Retina (tissue), 1 donor: ENCODE results near the gene PAK1IP1.
"Not testable (repeated sequence)": the region's sequence is repeated elsewhere in the genome, so short reads cannot be mapped to it uniquely, and the experiment has no call there.

Experiments
- DNase-seq: peaks from one replicate; pipeline ENCODE4 v3.0.0-alpha.2; 2016

PAK1IP1 gene, protein sequence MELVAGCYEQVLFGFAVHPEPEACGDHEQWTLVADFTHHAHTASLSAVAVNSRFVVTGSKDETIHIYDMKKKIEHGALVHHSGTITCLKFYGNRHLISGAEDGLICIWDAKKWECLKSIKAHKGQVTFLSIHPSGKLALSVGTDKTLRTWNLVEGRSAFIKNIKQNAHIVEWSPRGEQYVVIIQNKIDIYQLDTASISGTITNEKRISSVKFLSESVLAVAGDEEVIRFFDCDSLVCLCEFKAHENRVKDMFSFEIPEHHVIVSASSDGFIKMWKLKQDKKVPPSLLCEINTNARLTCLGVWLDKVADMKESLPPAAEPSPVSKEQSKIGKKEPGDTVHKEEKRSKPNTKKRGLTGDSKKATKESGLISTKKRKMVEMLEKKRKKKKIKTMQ

DNA sequence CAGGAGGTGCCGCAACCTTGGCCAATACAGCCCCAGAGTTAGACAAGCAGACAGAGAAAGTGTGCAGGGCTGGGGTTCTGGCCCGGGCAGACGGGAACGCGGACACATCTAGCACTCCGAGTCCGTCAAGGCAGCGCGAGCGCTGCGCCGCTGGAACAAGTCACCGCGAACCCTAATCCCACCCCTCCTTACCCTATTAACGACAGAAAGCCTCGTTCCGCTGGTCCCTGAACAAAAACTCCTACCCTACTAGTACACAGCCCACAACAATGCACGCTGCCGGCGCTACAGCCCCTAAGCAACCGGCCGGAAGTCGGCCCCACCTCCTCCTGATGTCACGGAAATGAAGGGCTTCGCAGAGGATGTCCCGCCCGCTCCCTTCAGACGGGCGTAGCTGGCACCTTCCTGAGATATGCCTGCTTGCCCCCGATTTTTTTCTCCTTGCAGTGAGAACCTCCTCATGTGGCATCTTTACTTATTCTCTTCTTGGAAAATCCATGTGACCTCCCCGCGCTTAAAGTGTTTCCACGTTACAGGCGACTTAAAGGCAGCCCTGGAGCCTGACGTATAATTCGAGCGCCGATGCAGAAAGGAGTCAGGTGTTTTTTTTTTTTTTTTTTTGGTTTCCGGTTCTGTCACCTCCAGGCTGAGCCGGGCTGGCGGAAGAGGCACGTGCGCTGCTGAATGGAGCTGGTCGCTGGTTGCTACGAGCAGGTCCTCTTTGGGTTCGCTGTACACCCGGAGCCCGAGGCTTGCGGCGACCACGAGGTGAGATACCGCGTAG lies at the start of gene PAK1IP1, which contains the start of gene C6orf52:
TSS of gene PAK1IP1 (plus strand) at position 671 of the 784 bp plus-strand sequence. CDS start at position 685, 14 bp downstream.
TSS of gene C6orf52 (minus strand) at position 315 of the 784 bp plus-strand sequence. CDS start 7,066 bp downstream, outside the sequence.
- DNase-seq, result peak; percentile 99

DNA sequence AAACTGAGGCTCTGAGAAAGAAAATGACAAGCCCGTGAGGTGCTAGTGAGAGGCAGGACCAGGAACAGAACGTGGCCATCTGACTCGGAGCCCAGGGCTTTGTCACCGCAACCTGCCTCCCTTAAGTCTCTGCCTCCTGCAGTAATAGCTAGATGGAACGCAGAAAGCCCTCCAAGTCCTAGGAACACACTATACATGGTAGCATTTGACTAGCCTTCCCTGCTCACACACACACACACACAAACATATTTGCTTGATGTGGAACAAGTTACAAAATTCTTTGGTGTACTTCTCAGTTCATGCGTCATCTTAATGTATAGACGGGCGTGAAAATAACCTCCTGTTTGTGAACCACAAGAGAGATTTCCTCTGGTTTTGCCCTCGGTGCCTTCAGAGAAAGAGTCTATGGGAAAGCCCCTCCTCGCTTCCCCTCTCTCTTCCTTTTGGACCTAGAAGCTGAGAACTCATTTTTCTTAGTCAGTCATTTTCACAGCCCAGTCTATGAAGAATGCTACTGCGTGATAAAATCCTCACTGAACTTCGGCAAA lies 39.2 kb upstream of the PAK1IP1 start:
- DNase-seq, result no peak

DNA sequence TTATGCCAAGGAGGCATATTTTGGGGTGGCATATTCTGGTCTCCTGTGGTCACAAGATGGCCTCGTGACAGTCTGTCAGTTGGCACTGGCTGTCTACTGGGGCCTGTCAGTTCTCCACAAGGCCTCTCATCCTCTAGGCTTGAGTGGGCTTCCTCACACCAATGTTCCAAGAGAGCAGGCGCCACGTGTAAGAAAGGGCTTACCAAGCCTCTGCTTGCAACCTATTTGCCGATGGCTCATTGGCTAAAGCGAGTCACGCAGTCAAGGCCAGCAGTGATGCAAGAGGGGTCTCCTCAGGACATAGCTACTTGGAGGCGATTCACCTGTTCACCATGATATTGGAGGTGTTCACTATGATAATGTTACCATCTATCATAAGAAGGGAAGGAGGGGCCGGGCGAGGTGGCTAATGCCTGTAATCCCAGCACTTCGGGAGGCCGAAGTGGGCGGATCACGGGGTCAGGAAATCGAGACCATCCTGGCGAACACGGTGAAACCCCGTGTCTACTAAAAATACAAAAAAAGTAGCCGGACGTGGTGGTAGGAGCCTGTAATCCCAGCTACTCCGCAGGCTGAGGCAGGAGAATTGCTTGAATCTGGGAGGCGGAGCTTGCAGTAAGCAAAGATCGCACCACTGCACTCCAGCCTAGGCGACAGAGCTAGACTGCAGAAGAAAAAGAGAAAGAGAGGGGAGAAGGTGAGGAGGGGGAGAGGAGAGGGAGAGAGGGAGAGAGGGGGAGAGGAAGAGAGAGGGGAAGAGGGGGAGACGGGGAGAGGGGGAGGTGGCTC lies 35.7 kb upstream of the PAK1IP1 start:
- no peak for DNase-seq

- DNase-seq, result peak; percentile 21
These were observed 34.9 kb upstream of the PAK1IP1 start for GRCh38 chr6:10659699-10660348.

GRCh38 chr6:10660431-10661191 lies 34.2 kb upstream of the PAK1IP1 start:
- not testable (repeated sequence) for DNase-seq

DNA sequence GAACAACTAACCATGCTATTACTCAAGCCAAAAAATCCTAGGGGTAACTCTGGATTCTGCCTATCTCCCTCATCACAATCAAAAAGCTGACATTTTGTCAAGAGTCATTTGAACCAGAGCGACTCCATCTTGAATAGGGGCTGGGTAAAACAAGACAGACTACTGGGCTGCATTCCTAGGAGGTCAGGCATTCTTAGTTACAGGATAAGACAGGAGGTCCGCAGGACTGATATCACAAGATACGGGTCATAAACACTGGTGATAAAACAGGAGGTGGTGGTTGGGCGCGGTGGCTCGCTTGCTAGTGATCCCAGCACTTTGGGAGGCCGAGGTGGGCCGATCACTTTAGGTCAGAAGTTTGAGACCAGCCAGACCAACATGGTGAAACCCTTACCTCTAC lies 32.6 kb upstream of the PAK1IP1 start:
- no peak for DNase-seq

- no peak for DNase-seq
These were observed 32.0 kb upstream of the PAK1IP1 start for GRCh38 chr6:10662742-10663141.

DNA sequence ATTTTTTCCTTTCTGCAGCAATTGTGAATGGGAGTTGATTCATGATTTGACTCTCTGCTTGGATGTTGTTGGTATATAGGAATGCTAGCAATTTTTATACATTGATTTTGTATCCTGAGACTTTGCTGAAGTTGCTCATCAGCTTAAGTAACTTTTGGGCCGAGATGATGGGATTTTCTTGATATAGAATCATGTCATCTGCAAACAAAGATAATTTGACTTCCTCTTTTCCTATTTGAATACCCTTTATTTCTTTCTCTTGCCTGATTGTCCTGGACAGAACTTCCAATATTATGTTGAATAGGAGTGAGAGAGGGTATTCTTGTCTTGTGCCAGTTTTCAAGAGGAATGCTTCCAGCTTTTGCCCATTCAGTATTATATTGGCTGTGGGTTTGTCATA lies 29.2 kb upstream of the PAK1IP1 start:
- not testable (repeated sequence) for DNase-seq

- DNase-seq, result no peak
These were observed 26.4 kb upstream of the PAK1IP1 start for GRCh38 chr6:10668126-10668917.

- DNase-seq, result no peak
These were observed 18.4 kb upstream of the PAK1IP1 start for GRCh38 chr6:10676403-10676802.

DNA sequence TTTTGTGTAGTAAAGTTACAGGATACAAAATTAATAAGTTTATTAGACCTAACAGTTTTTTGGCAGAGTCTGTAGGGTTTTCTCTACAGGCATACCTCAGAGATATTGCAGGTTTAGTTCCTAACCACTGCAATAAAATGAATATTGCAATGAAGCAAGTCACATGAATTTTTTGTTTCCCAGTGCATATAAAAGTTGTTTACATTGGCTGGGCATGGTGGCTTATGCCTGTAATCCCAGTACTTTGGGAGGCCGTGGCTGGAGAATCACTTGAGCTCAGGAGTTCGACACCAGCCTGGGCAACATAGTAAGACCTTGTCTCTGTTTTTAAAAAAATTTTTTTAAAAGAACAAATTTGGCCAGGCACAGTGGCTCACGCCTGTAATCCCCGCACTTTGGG lies 16.3 kb upstream of the PAK1IP1 start:
- no peak for DNase-seq

GRCh38 chr6:10681795-10682194 lies 13.0 kb upstream of the PAK1IP1 start:
- DNase-seq, result no peak

DNA sequence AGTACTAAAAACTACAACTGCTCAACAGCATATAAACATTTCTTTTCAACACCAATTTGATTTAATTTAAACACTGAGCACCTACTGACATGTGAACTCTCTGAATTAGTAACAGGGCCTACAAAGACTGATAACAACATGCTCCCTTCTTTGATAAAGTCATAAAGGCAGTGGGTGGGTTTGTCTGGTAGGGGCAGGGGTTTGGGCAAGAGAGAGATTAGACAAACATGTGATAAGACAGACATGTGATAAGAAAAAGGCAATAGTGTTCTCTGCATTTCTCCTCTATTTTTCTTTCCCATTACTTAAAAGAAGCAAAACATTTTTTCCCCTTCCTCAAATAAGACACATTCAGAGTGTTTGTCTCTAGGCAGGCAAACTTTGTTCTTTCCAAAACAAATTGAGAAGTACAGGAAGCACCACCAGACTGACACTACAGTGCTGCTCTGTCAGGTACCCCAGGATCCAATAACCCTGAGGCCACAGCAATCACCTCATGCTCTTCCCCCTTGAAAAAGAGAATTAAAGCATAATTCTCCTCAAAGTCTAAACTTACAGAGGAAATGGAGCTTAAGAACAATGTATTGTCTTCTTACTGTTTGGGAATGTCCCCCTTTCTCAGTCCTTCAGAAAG lies 12.3 kb upstream of the PAK1IP1 start:
- DNase-seq, result no peak

GRCh38 chr6:10684618-10685017 lies 10.2 kb upstream of the PAK1IP1 start:
- no peak for DNase-seq

DNA sequence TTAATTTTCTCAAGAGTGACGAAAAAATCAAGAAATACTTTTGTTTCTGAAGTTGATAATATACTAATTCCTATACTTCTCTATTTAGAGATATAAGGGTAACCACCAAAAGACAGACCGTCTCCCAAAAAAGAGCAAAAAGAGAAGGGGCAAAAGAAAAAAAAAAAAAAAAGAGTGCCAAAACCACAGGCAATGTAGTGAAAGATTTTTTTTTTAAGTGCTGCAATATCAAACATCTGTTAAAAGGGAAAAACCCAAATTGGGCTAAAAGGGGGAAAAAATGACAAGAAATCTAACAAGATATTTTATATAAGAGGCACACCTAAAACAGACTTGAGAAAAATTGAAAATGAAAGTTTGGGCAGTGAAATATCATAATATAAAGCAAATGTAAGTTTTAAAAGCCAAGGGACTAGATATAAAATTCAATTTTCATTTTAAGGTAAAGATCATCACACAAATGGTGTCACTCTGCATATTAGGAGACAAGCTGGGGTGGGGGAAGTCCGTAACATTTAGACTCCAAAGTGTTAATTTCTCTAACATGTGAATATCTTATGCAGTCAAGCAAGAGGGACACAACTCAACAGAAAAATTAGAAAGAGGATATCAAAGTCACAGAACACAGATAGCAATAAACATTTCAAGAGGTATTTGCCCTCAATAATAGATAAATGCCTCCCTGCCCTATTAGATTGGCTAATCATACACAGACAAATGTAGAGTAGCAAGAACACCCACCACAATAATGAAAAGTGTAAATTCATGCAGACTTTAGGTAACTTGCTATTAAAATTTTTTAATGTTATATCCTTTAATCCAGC lies 9.5 kb upstream of the PAK1IP1 start:
- no peak for DNase-seq

DNA sequence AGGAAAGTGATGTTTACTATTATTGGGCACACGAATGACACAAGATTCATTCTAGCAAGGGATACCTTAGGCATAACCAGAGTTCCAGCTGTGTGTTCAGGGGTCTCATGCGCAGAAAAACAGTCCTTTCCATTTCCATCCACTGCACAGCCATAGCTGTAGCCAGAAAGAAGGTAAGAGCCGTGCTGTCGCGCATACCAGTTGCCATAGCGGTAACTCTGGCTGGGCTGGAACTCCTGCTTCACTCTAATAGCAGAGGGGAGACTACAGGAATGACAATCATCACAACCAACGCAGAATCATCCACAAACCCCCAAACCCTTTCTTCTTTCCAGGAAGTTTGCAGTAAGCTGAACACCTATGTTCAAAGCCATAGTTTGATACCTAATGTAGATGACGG lies 7.9 kb upstream of the PAK1IP1 start:
- DNase-seq, result no peak

DNA sequence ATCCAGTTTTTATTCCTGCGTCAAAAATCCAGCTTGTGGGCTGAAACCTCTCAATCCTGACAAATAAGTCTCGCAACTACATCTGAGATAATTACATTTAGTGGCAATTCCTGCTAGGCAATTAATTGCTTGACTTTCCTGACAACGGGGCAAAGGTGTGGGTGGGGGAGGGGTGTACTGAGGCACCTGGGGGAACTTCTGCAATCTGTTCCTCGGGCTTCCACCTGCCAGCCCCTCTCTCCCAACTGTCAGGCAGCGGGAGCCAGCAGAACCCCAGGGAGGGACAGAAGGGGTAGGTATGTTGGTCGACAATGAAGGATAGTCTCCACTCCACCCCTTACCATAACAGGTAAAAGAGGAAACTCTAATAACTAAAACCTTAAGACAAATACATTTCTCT lies 7.2 kb upstream of the PAK1IP1 start:
- DNase-seq, result no peak

DNA sequence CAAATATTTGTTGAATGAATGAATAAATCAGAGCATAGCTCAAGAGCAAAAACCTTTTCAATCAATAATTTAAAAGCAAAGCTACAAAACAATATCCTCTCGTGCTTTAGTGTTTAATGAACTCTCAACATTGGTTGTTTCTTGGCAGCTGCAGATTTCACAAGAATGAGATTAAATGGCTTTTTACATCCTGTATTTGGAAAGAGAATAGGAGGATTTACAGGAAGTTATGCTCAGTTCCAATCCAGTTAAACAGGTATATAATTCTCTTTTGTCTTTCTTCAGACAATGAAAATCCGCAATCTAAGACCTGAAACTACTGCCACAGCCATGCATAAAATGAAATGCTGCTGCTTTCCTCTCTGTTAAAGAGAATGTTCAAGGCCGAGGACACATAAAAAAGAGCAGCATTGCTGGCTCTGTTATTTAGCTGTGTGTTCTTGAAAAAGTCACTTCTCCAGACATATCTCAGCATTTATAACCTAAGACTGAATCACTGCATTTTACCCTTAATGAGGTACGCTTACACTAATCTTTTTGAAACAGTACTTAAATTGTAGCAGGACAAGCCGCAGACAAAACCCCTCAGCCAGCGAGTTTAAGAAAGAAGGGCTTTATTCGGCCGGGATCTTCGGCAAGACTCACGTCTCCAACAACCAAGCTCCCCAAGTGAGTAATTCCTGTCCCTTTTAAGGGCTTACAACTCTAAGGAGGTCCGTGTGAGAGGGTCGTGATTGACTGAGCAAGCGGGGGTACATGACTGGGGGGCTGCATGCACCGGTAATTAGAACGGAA lies 3.9 kb upstream of the PAK1IP1 start:
- DNase-seq, result no peak
